NCI-H1694 treated with DMSO at 0.1 percent for 48 hours (cell line): ENCODE results near the gene CBLN2.

Experiments
- DNase-seq: peaks from one replicate; lab custom pipeline; 2025; lab: John Stamatoyannopoulos, UW

Gene CBLN2

DNA sequence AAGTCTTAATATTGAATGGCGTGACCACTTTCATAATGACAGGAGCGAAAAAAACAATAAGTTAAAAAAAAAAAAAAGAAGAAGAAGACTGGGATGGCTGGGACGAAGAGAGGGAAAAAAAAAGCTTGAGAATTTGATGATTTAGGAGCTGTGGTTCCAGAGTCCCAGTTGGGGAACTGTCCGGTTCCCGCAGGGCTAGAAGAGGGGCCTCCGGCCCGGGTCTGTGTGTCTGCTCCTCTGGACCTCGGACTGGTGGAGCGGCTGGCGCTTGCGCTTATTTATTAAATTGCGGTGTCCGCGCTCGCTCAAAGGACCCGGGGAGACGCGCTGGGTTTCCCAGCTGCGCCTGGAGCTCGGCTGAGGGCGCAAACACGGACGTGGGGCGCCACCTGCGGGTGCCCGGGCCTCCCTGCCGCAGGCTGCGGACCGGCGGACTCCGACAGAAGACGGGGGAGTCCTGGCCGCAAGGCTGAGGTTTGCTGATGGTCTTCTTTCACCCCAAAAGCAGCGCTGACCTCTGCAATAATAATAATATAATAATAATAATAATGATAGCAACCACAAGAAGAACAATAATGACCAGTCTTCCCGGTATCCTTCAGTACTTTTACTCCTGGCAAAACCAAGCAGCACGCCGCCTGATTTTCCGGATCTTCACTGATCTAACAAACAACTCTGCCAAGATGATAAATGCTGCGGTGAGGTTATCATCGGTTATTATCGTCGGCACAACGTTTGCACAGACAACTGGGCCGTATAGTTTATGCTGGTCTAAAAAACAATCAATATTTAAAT, at the start of gene CBLN2:
Gene CBLN2, minus strand, starts transcription at position 251 of the 795 bp plus-strand sequence. CDS start 2,182 bp downstream, outside the sequence.
- peak; percentile 7 for DNase-seq

DNA sequence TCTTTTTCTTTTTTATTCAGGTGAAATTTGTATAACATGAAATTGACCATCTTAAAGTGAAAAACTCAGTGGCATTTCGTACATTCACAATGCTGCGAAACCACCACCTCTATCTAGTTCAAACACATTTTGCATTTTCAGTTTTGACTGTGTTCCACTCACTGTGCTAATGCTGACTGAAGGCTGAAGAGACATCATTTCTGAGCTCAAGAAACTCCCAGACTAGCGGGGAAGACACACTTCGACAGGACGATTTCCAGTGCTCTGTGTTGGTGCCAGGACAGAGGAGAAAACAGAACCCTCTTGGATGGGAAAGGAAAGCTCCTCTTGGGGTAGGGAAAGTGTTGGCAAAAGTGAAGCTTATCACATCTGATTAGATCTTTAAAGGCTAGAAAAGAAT, 44.2 kb upstream of the CBLN2 start:
- DNase-seq = no peak

DNA sequence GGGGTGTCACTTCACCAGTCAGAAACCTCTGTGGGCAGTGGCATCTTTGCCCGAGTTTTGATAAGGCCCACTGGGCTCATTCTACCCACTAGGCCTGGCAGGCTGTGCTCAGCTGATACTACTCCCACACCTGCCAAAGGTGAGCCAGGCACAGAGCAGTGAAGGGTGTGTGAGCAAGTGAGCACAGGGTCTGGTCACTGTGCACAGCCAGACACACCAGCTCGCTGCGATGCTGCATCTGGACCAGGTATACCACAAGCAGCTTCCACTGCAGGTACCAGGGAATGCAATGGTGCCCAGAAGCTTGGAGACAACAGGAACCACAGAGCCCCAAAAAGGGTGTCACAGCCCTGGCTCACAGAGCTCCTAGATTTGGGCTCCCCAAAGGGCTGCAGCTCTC, 40.6 kb upstream of the CBLN2 start:
- DNase-seq = no peak

DNA sequence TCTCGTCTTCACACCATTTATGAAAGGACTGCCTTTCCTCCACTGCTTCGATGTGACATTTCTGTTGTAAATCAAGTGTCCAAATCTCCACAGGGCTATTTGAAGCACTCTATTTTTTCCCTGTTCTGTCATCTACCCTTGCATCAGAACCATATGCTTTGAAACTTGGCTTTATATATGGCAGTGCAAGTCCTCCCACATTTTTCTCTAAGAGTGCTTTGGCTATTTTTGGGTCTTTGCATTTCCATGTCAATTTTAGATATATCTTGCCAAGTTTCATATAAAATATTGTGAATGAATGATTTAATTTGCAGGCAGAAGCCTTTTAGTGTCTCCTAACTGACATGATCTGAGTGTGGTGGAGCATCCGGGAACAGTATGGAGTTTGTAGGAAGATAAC, 37.8 kb upstream of the CBLN2 start:
- no peak for DNase-seq

GRCh38 chr18:72572896-72573295, 28.8 kb upstream of the CBLN2 start:
- DNase-seq = no peak

DNA sequence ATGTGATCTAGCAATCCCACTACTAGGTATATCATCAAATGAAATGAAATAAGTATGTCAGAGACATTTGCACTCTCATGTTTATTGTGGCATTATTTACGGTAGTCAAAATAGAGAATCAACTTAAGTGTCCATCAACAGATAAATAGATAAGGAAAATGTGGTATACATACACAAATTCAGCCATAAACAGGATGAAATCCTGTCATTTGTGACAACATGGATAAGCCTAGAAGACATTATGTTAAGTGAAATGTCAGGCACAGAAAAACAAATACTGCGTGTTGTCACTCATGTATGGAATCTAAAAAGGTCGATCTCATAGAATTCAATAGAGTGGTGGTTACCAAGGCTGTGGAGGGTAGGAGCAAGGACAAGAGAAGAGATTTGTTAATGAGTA, 22.1 kb upstream of the CBLN2 start:
- DNase-seq = no peak

- no peak for DNase-seq
Measured at GRCh38 chr18:72555968-72556367, 11.8 kb upstream of the CBLN2 start.

GRCh38 chr18:72555101-72555500, 11.0 kb upstream of the CBLN2 start:
- no peak for DNase-seq

GRCh38 chr18:72543357-72544055, 636 bp downstream of the CBLN2 start:
- no peak for DNase-seq

DNA sequence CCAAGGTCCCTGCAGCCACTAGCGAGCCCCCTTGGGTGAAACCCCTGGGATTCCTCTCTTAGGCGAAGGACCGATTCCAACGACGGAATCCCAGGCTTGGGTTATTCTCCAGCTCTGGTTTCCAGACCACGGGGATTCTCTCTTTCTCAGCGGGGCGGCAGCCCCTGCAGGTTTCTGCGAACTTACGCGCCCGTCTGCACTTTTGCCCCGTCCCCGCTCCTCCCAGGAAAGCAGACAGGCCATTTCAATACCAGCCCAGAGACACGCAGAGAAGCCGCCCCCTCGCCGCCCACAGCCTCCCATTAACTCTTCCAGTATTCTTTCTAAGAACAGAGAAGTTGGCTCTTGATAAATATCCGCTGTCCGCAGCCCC, 1.2 kb downstream of the CBLN2 start:
- peak; percentile 8 for DNase-seq

DNA sequence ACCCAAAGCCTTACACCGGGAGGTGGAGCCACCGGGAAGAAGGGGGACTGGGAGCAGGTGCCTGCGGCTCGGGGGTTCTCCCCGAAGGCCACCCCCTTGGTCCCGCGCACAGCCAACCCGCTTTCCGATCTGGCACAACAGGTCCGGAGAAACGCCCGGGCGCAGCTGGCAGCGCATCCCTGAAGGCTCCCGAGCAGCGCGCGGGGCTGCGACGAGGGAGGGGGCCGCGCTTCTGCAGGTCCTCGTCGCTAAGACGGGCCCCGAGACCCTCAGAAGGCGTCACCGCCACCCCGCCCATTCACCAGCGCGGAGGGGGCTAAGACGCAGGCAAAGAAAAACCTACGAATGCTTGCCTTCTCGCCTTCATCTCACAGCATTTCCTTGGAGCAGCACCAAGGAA, 1.8 kb downstream of the CBLN2 start:
- no peak for DNase-seq

GRCh38 chr18:72541871-72542332, 2.2 kb downstream of the CBLN2 start:
- DNase-seq = no peak

DNA sequence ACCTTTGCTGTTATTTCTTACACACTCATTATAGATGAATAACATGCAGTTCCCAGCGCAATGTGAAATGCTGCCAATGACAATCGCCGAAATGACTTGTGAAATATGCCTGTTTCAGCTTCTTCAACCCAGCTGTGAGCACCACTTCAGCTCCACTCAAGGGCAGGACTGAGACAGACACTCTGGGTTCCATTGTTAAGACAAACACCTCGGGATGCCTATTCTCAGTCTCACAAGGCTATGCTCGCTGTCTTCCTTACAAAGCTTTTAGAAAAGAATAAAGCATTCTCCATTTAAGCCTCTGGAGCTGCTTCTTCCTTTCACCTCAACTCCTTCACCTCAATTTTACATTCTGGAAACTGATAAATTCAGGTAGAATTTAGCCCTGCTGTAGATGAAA, 4.2 kb downstream of the CBLN2 start:
- no peak for DNase-seq

DNA sequence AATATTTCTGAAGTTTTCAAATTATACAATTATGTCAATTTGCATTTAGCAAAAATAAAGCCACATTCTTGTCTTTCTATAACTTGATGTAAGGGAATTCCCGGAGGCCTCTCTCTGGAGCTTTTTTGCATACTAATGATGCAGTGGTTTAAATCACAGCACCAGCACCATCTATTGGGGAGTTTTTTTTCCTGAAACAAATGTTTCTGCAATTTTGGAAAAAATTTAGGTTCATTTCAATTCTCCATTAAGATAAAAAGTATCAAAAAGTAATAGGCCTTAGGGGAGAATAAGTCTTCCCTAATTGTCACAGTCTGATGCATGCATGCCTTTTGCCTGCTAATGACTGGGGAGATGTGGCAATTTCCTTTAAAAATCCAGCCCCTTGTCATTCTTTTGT, 13.5 kb downstream of the CBLN2 start:
- no peak for DNase-seq

DNA sequence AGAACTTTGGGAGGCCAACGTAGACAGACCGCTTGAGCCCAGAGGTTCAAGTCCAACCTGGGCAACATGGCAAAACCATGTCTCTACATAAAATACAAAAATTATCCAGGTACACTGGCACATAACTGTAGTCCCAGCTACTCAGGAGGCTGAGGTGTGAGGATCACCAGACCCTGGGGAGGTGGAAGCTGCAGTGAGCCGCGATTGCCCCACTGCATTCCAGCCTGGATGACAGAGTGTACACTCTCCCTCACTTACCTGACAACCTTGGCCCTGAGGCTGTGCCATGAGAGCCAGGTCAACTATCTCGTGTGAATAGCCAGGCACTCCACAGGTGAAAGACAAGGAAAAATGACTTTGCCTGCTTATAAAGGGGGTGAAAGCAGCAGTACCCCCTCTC, 39.3 kb downstream of the CBLN2 start:
- no peak for DNase-seq

DNA sequence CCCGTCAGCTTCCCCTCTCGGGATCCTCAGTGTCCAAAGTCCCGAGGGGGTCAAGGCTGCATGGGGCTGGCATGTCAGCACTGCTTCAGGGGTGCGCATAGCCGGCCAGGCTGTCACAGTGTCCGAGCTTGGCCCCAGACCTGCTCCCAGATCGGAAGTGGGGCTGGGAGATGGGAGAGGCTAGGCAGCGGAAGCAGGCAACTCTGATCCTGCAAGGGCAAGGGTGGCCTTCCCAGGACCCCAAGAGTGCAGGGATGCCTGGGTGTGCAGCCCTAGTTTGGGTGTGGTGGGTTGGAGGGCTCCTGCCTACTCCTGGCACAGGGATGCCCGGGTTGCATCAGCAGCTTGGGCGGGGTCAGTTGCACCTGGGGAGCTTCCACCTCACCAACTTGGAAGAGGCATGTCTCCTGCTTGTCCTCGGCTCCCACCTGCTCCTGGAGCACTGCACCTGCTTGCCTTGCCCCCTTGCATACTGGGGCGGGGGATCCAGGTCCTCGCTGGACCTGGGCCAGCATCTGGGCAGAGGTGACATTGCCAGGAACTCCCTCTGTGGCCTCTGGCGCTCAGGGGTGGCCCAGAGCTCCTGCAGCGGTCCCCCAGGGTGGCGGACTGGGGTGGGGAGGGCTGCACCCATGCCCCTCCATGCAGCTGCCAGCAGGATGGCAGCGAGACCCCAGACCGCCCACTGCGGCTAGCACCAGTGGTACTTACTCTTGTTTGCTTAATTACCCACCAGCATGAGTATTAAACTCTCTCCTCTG, 41.3 kb downstream of the CBLN2 start:
- DNase-seq = no peak

GRCh38 chr18:72492497-72492896, 51.6 kb downstream of the CBLN2 start:
- DNase-seq = no peak
